ENCODE measurements around the gene RCN1.

DNA sequence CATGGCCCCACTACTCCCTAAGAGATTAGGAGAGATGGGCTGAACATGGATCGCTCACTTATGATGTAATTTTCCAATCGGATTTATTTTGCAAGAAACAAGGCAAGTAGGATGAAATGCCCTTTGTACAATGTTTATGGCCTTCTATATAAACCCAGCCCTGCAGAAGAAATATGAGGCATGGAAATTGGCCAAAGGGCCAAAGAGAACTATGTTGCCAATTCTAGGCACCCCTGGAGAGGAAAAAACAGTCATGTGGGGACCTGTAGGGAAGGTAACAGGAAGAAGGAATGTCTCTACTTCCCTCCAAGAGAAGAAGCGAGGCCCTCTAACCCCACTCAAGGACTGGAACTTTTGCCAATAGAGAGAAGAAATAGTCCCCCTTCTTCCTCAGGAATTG lies 54.4 kb downstream of the RCN1 start:
- TF ChIP-seq EZH2 (IDR thresholded peaks at IDR 0.05; ENCODE audit: borderline replicate concordance, low read depth, low read length, severe bottlenecking), result no peak
- TF ChIP-seq MAX (IDR thresholded peaks at IDR 0.05; ENCODE audit: insufficient read depth, insufficient read length), result no peak
- no peak for TF ChIP-seq POLR2AphosphoS5 (IDR thresholded peaks at IDR 0.05; ENCODE audit: insufficient read depth, low read depth, low read length)
- no peak for TF ChIP-seq CTCF (IDR thresholded peaks at IDR 0.05; ENCODE audit: extremely low read depth in 1 of 2, insufficient read depth in 1 of 2, low read depth in 1 of 2, low read length in 2 of 2)
- TF ChIP-seq POLR2A (IDR thresholded peaks at IDR 0.05; ENCODE audit: low read depth, low read length), result no peak
- no peak for TF ChIP-seq MYC (IDR thresholded peaks at IDR 0.05; ENCODE audit: low read depth, low read length)
- no peak for TF ChIP-seq JUN (IDR thresholded peaks at IDR 0.05; ENCODE audit: borderline replicate concordance, insufficient read depth, insufficient read length, low read depth)
